8988T (cell line): ENCODE data around the gene MASP2.

ENCODE experiments used
- DNase-seq: peaks from one replicate; pipeline ENCODE4 v3.0.0; 2011

The MASP2 gene

DNA sequence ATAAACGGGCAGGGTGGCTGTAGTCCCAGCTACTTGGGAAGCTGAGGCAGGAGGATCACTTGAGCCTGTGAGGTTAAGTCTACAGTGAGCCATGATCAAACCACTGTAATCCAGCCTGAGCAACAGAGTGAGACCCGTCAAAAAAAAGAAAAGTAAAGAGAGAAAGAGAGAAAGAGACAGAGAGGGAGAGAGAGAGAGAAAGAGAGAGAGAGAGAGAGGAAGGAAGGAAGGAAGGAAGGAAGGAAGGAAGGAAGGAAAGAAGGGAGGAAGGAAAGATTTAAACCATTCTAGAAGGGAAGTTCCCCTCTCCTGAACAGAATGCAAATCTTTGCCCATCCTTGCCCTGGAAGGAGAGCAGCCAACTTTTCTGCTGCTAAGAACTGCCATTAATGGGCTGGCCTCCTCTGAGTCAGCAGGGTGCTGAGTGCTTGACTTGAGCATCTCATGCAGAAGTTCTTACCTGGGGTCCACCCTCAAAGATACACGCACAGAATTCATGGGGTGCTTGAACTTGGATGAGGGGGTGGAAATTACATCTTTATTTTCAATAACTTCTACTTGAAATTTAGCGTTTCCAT lies 59.1 kb downstream of the MASP2 start:
- no peak for DNase-seq

GRCh38 chr1:10986525-10986890 lies 60.5 kb downstream of the MASP2 start:
- no peak for DNase-seq

- no peak for DNase-seq
Observed at GRCh38 chr1:10980841-10981727, 66.0 kb downstream of the MASP2 start.

DNA sequence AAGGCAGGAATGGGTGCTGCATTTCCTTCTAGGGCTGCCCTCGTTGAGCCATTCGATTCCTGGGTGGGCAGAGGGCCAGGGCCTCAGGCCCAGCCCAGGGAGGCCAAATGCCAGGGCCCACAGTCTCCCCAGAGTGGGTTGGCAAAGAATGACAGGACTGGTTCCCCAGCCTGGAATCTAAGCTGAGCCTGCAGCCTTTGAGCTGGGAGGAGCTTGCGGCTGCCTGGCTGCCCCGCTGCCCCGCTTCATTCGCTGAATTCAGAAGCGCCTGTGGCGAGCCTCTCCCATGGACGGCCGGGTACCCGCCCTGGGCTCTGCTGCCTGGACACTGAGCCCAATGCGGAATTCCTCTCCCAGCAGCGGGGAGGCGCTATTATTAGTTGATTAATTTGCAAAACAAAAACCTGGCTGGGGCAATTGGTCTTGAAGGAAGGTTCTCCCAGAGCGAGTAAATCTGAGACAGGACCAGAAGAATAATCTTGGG lies 66.9 kb downstream of the MASP2 start:
- no peak for DNase-seq

- DNase-seq: no peak
Observed at GRCh38 chr1:10979483-10979920, 67.5 kb downstream of the MASP2 start.

DNA sequence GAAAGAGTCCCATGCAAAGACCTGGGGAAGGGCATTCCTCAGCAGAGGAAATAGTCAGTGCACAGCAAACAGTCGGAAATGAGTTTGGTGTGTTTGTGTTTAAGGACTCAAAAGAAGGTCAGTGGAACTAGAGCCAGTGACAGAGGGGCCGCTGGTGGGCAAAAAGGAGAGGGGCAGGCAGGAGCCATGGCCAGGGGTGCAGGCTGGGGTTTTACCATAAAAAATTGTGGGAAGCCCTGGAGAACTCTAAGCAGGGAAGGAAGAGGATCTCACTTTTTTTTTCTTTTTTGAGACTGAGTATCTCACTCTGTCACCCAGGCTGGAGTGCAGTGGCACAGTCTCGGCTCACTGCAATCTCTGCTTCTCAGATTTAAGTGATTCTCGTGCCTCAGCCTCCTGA lies 68.3 kb downstream of the MASP2 start:
- DNase-seq: no peak
